HepG2 (cell line): Measurements from ENCODE around the gene HS3ST3B1. TPM values are rescaled to one million over a fixed set of nuclear protein-coding genes. Genes with fewer than 3 reads are reported as not detected.

Experiments
- ARNTL ChIP-seq: sonication (generic); formaldehyde crosslinking; IDR thresholded peaks from 2 replicates; pipeline ENCODE4 v1.4.0; 2020; ENCODE audit warnings: mild to moderate bottlenecking, missing genetic modification reagents
- BHLHE40 ChIP-seq: IDR thresholded peaks from 2 replicates; pipeline ENCODE4 v1.6.1; 2011; ENCODE audit warnings: low read length, improper control_type of control experiment
- BRCA1 ChIP-seq: sonication (generic); formaldehyde crosslinking; IDR thresholded peaks from 2 replicates; pipeline ENCODE4 v1.4.0; 2020; ENCODE audit warnings: missing genetic modification reagents
- KDM6A ChIP-seq: IDR thresholded peaks from 2 replicates; pipeline ENCODE4 v1.6.1; 2016; ENCODE audit warnings: low read depth
- MLLT10 ChIP-seq: sonication (generic); formaldehyde crosslinking; IDR thresholded peaks from 2 replicates; pipeline ENCODE4 v1.4.0; 2020; ENCODE audit warnings: missing genetic modification reagents
- PCBP2 ChIP-seq: fragments of 200-400 bp; formaldehyde crosslinking; optimal IDR thresholded peaks from 2 replicates; pipeline ENCODE3; 2018; ENCODE audit warnings: low read length, low read depth; ENCODE audit not compliant: poor library complexity, severe bottlenecking
- RELA ChIP-seq: sonication (generic); formaldehyde crosslinking; IDR thresholded peaks from 2 replicates; pipeline ENCODE4 v1.4.0; 2020; ENCODE audit warnings: missing genetic modification reagents
- SALL2 ChIP-seq: sonication (generic); formaldehyde crosslinking; IDR thresholded peaks from 2 replicates; pipeline ENCODE4 v1.8.1; 2023; ENCODE audit warnings: mild to moderate bottlenecking, missing genetic modification reagents, inconsistent platforms
- SIN3B ChIP-seq: fragments of 150-350 bp; IDR thresholded peaks from 2 replicates; pipeline ENCODE4 v1.6.1; 2014; ENCODE audit warnings: low read length
- SIX4 ChIP-seq: sonication (generic); formaldehyde crosslinking; IDR thresholded peaks from 2 replicates; pipeline ENCODE4 v1.4.0; 2020; ENCODE audit warnings: missing genetic modification reagents
- SRSF9 ChIP-seq: fragments of 200-400 bp; formaldehyde crosslinking; IDR thresholded peaks from 2 replicates; pipeline ENCODE4 v1.6.1; 2018; ENCODE audit warnings: borderline replicate concordance, mild to moderate bottlenecking, low read depth, low read length; ENCODE audit not compliant: insufficient read depth, poor library complexity, severe bottlenecking
- TBP ChIP-seq: sonication (generic); formaldehyde crosslinking; IDR thresholded peaks from 2 replicates; pipeline ENCODE4 v1.5.0; 2020; ENCODE audit warnings: missing genetic modification reagents
- ZFP37 ChIP-seq: sonication (generic); formaldehyde crosslinking; IDR thresholded peaks from 2 replicates; pipeline ENCODE4 v1.4.0; 2020; ENCODE audit warnings: missing genetic modification reagents, borderline replicate concordance
- ZNF17 ChIP-seq: sonication (generic); formaldehyde crosslinking; IDR thresholded peaks from 2 replicates; pipeline ENCODE4 v1.5.0; 2020; ENCODE audit warnings: mild to moderate bottlenecking, missing genetic modification reagents
- ZNF205 ChIP-seq: IDR thresholded peaks from 2 replicates; pipeline ENCODE4 v1.6.1; 2018; ENCODE audit warnings: missing biosample characterization, missing genetic modification reagents
- ZNF225 ChIP-seq: sonication (generic); formaldehyde crosslinking; IDR thresholded peaks from 2 replicates; pipeline ENCODE4 v1.4.0; 2020; ENCODE audit warnings: mild to moderate bottlenecking, missing genetic modification reagents
- ZNF337 ChIP-seq: sonication (generic); formaldehyde crosslinking; IDR thresholded peaks from 2 replicates; pipeline ENCODE4 v1.5.1; 2020; ENCODE audit warnings: missing genetic modification reagents, low read depth, mild to moderate bottlenecking, borderline replicate concordance
- ZNF354B ChIP-seq: sonication (generic); formaldehyde crosslinking; IDR thresholded peaks from 2 replicates; pipeline ENCODE4 v1.8.0; 2022; ENCODE audit warnings: mild to moderate bottlenecking, missing genetic modification reagents
- ZNF432 ChIP-seq: sonication (generic); formaldehyde crosslinking; IDR thresholded peaks from 2 replicates; pipeline ENCODE4 v1.5.0; 2020; ENCODE audit warnings: missing genetic modification reagents, mild to moderate bottlenecking, borderline replicate concordance
- ZNF446 ChIP-seq: sonication (generic); formaldehyde crosslinking; IDR thresholded peaks from 2 replicates; pipeline ENCODE4 v1.5.0; 2020; ENCODE audit warnings: mild to moderate bottlenecking, missing genetic modification reagents
- ZNF550 ChIP-seq: sonication (generic); formaldehyde crosslinking; IDR thresholded peaks from 2 replicates; pipeline ENCODE4 v1.4.0; 2020; ENCODE audit warnings: mild to moderate bottlenecking, missing genetic modification reagents, borderline replicate concordance
- ZNF777 ChIP-seq: sonication (generic); formaldehyde crosslinking; IDR thresholded peaks from 2 replicates; pipeline ENCODE4 v1.4.0; 2020; ENCODE audit warnings: missing genetic modification reagents
- ZNF83 ChIP-seq: sonication (generic); formaldehyde crosslinking; IDR thresholded peaks from 2 replicates; pipeline ENCODE4 v1.4.0; 2020; ENCODE audit warnings: missing genetic modification reagents, mild to moderate bottlenecking, borderline replicate concordance
- ZSCAN9 ChIP-seq: IDR thresholded peaks from 2 replicates; pipeline ENCODE4 v1.6.1; 2016; ENCODE audit warnings: borderline replicate concordance
- polyA plus RNA-seq, 8 experiments: library from polyadenylated mRNA; depleted of rRNA in 3 of 8; stranded (reverse) in 7 of 8; unstranded in 1 of 8; fragments of >200 nt; fragmentation: Illumina TruSeq in 4 of 8; extraction: Trizol in 4 of 8; gene quantifications; 2 replicates each; pipeline versions ENCODE4 v1.2.1 to v1.2.3, GENCODE V29; 2011 to 2016; ENCODE audit warnings: low read depth in 4 of 8, missing spikeins in 1 of 8, mixed read lengths in 1 of 8; ENCODE audit not compliant: insufficient read depth in 1 of 8
- total RNA-seq, 5 experiments: library from RNA; depleted of rRNA; stranded (reverse); fragments of >200 nt; fragmentation: Illumina TruSeq; extraction: Trizol; gene quantifications; 2 replicates each; pipeline ENCODE4 v1.2.3, GENCODE V29; 2016; ENCODE audit warnings: low read depth in 1 of 5
- TF ChIP-seq, protein P1 (sequence below): sonication (generic); formaldehyde crosslinking; IDR thresholded peaks from 2 replicates; pipeline ENCODE4 v1.4.0; 2020; ENCODE audit warnings: missing genetic modification reagents
- TF ChIP-seq, protein P2 (sequence below): sonication (generic); formaldehyde crosslinking; IDR thresholded peaks from 2 replicates; pipeline ENCODE4 v1.4.0; 2020; ENCODE audit warnings: missing genetic modification reagents
- TF ChIP-seq, protein P3 (sequence below): sonication (generic); formaldehyde crosslinking; IDR thresholded peaks from 2 replicates; pipeline ENCODE4 v1.4.0; 2020; ENCODE audit warnings: mild to moderate bottlenecking, missing genetic modification reagents

HS3ST3B1 gene
- total and polyA plus RNA-seq, 2 of the 13 experiments (the other 11 are each of a cell fraction or from before 2014, with no cell fraction given): 15.7 to 39.5 TPM

DNA sequence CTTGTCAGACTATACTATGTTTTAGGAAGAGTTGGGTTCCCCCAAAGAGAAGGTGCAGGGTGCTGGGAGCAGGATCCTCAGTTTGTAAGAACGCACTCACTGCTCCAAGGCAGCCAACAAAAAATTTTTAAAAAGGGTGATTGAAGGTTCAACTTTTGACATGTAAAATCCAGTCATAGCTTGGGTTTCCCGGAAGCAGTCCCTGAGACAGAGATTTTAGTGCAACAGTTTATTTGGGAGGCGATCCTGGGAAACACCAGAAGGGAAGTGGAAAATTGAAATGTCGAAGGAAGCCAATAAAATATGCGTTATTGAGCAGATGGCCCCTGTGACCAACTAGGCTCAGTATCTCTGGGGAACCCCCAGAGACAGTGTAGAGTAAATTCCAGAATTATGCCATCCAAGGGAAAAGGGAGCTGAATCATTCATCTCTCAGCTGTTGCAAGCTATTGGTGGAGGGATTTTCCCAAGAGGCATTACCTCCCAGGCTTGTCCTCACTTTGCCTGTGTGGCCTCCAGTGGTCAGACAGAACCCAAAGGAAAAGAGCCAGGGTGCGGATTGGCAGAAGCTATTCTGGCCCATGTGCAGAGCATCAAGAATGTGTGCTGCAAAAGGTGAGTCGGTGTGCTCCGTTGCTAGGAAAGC lies 72.9 kb downstream of the HS3ST3B1 start (continued):
- TF ChIP-seq ZSCAN9 (CRISPR knock-in tag): no peak; the same call in 1 of the 2 replicates
- TF ChIP-seq SALL2 (CRISPR knock-in tag): no peak
- TF ChIP-seq BRCA1 (CRISPR knock-in tag): no peak; the same call in 1 of the 2 replicates
- TF ChIP-seq ZNF550 (CRISPR knock-in tag): no peak
- TF ChIP-seq ZFP37 (CRISPR knock-in tag): no peak
- TF ChIP-seq ZNF17 (CRISPR knock-in tag): no peak
- TF ChIP-seq, protein P1, sequence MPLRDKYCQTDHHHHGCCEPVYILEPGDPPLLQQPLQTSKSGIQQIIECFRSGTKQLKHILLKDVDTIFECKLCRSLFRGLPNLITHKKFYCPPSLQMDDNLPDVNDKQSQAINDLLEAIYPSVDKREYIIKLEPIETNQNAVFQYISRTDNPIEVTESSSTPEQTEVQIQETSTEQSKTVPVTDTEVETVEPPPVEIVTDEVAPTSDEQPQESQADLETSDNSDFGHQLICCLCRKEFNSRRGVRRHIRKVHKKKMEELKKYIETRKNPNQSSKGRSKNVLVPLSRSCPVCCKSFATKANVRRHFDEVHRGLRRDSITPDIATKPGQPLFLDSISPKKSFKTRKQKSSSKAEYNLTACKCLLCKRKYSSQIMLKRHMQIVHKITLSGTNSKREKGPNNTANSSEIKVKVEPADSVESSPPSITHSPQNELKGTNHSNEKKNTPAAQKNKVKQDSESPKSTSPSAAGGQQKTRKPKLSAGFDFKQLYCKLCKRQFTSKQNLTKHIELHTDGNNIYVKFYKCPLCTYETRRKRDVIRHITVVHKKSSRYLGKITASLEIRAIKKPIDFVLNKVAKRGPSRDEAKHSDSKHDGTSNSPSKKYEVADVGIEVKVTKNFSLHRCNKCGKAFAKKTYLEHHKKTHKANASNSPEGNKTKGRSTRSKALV (CRISPR knock-in tag): no peak
- 0 out of 2 replicates have a peak, but pooled peaks have one; percentile 41 for TF ChIP-seq SIN3B
- no peak; the same call in 1 of the 2 replicates for TF ChIP-seq BHLHE40
- TF ChIP-seq MLLT10 (CRISPR knock-in tag): no peak
- TF ChIP-seq, protein P2, sequence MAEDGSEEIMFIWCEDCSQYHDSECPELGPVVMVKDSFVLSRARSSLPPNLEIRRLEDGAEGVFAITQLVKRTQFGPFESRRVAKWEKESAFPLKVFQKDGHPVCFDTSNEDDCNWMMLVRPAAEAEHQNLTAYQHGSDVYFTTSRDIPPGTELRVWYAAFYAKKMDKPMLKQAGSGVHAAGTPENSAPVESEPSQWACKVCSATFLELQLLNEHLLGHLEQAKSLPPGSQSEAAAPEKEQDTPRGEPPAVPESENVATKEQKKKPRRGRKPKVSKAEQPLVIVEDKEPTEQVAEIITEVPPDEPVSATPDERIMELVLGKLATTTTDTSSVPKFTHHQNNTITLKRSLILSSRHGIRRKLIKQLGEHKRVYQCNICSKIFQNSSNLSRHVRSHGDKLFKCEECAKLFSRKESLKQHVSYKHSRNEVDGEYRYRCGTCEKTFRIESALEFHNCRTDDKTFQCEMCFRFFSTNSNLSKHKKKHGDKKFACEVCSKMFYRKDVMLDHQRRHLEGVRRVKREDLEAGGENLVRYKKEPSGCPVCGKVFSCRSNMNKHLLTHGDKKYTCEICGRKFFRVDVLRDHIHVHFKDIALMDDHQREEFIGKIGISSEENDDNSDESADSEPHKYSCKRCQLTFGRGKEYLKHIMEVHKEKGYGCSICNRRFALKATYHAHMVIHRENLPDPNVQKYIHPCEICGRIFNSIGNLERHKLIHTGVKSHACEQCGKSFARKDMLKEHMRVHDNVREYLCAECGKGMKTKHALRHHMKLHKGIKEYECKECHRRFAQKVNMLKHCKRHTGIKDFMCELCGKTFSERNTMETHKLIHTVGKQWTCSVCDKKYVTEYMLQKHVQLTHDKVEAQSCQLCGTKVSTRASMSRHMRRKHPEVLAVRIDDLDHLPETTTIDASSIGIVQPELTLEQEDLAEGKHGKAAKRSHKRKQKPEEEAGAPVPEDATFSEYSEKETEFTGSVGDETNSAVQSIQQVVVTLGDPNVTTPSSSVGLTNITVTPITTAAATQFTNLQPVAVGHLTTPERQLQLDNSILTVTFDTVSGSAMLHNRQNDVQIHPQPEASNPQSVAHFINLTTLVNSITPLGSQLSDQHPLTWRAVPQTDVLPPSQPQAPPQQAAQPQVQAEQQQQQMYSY (CRISPR knock-in tag): no peak
- no peak for TF ChIP-seq ZNF432
- TF ChIP-seq ZNF354B (CRISPR knock-in tag): no peak
- no peak for TF ChIP-seq TBP (CRISPR knock-in tag)
- TF ChIP-seq ARNTL (CRISPR knock-in tag): no peak
- peak; percentile 7; the same call in 1 of the 2 replicates for TF ChIP-seq SIX4 (CRISPR knock-in tag)
- no peak for TF ChIP-seq KDM6A (CRISPR knock-in tag)
- TF ChIP-seq ZNF777: no peak
- TF ChIP-seq ZNF337: no peak
- no peak for TF ChIP-seq ZNF83 (CRISPR knock-in tag)
- no peak for TF ChIP-seq PCBP2
- TF ChIP-seq SRSF9: no peak
- TF ChIP-seq RELA (CRISPR knock-in tag): peak; percentile 94
- no peak for TF ChIP-seq ZNF225
- TF ChIP-seq ZNF205: peak; percentile 95
- TF ChIP-seq, protein P3, sequence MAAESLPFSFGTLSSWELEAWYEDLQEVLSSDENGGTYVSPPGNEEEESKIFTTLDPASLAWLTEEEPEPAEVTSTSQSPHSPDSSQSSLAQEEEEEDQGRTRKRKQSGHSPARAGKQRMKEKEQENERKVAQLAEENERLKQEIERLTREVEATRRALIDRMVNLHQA: no peak
- no peak for TF ChIP-seq ZNF446 (CRISPR knock-in tag)
